Endothelial cell of umbilical vein (primary cell): ENCODE measurements around the gene RUNX2. TPM values are rescaled to one million over a fixed set of nuclear protein-coding genes. Genes with fewer than 3 reads are reported as not detected.

ENCODE experiments used
- BruUV-seq: library from RNA; stranded (reverse); fragments of 400-500 nt; replicated peaks from 2 replicates; lab custom pipeline; 2021; lab: Mats Ljungman, UMichigan
- CTCF ChIA-PET: fragments of 300-600, 350-600 bp; sonication (Branson Sonifier 250); formaldehyde crosslinking; loops from one replicate; lab custom pipeline; 2021; ENCODE audit warnings: antibody characterized with exemption, inconsistent platforms; lab: Charles Lee
- POLR2A ChIA-PET: fragments of 300-600, 350-600 bp; sonication (Branson Sonifier 250); formaldehyde crosslinking; loops from one replicate; lab custom pipeline; 2021; ENCODE audit warnings: antibody characterized with exemption, inconsistent platforms; lab: Charles Lee
- DNase-seq: peaks from one replicate; pipeline ENCODE4 v3.0.0-alpha.2; 2011; ENCODE audit warnings: low read depth, low spot score
- FAIRE-seq: peaks from 2 replicates; lab custom pipeline; 2011; peaks lifted over from hg19 to GRCh38; lab: Jason Lieb, UNC
- H2AFZ ChIP-seq: 2 replicates; pipeline ENCODE4 v1.6.0; 2012; ENCODE audit warnings: low read depth, low read length, control low read depth, inconsistent platforms
- H3K27ac ChIP-seq: 2 replicates; pipeline ENCODE4 v1.5.1; 2011; ENCODE audit warnings: low read depth, mild to moderate bottlenecking, control low read depth, low read length, moderate library complexity; ENCODE audit not compliant: insufficient read depth
- H3K27me3 ChIP-seq, 2 experiments: 2 replicates each; pipeline versions ENCODE4 v1.6.0 to v1.6.1; 2011; ENCODE audit warnings: low read length in 2 of 2, mixed read lengths in 1 of 2; ENCODE audit not compliant: control insufficient read depth in 2 of 2, insufficient read depth in 2 of 2
- H3K36me3 ChIP-seq, 2 experiments: 2 replicates in 1 of 2; 3 replicates in 1 of 2; pipeline ENCODE4 v1.5.1; 2011; ENCODE audit warnings: low read length in 2 of 2, mild to moderate bottlenecking in 1 of 2, moderate library complexity in 1 of 2; ENCODE audit not compliant: control insufficient read depth in 2 of 2, insufficient read depth in 2 of 2; ENCODE audit errors: extremely low read depth in 1 of 2
- H3K4me1 ChIP-seq: 3 replicates; pipeline ENCODE4 v1.5.1; 2011; ENCODE audit warnings: mild to moderate bottlenecking, low read length; ENCODE audit not compliant: control insufficient read depth, insufficient read depth; ENCODE audit errors: extremely low read depth
- H3K4me2 ChIP-seq: 2 replicates; pipeline ENCODE4 v1.6.1; 2011; ENCODE audit warnings: low read length, control low read depth, mixed read lengths; ENCODE audit not compliant: insufficient read depth
- H3K4me3 ChIP-seq, 3 experiments: fragments of 200-600 bp in 1 of 3; sonication (generic), shearing (Covaris generic) in 1 of 3; replicated peaks in 1 of 3; 2 replicates each; pipeline ENCODE4 v1.5.1; 2011 to 2016; ENCODE audit warnings: control low read depth in 3 of 3, low read length in 3 of 3, mild to moderate bottlenecking in 2 of 3, inconsistent platforms in 1 of 3, low read depth in 1 of 3, moderate library complexity in 1 of 3; ENCODE audit not compliant: insufficient read depth in 1 of 3
- H3K79me2 ChIP-seq: 2 replicates; pipeline ENCODE4 v1.6.0; 2012; ENCODE audit warnings: low read length, inconsistent platforms; ENCODE audit not compliant: control insufficient read depth, insufficient read depth
- H3K9ac ChIP-seq: replicated peaks from 2 replicates; pipeline ENCODE3; 2011; ENCODE audit warnings: low read length, control low read depth; ENCODE audit not compliant: insufficient read depth; ENCODE audit errors: extremely low read depth
- H3K9me1 ChIP-seq: replicated peaks from 3 replicates; pipeline ENCODE4 v1.6.0; 2011; ENCODE audit warnings: mild to moderate bottlenecking, low read length; ENCODE audit not compliant: control insufficient read depth, insufficient read depth; ENCODE audit errors: extremely low read depth
- H3K9me3 ChIP-seq: replicated peaks from 2 replicates; pipeline ENCODE4 v1.5.1; 2012; ENCODE audit warnings: low read length, inconsistent platforms; ENCODE audit not compliant: control insufficient read depth, insufficient read depth
- H4K20me1 ChIP-seq: replicated peaks from 2 replicates; pipeline ENCODE3; 2011; ENCODE audit warnings: mild to moderate bottlenecking, low read length; ENCODE audit not compliant: control insufficient read depth, insufficient read depth; ENCODE audit errors: extremely low read depth
- EZH2 ChIP-seq: IDR thresholded peaks from 2 replicates; pipeline ENCODE4 v1.6.1; 2012; ENCODE audit warnings: borderline replicate concordance, low read depth, mild to moderate bottlenecking, moderate library complexity, low read length, inconsistent platforms; ENCODE audit not compliant: severe bottlenecking
- FOS ChIP-seq: IDR thresholded peaks from 2 replicates; pipeline ENCODE4 v1.6.1; 2011; ENCODE audit warnings: mild to moderate bottlenecking, low read length, moderate library complexity, borderline replicate concordance; ENCODE audit not compliant: insufficient read depth
- GATA2 ChIP-seq: IDR thresholded peaks from 2 replicates; pipeline ENCODE4 v1.7.0; 2011; ENCODE audit warnings: low read depth, mild to moderate bottlenecking, moderate library complexity, mixed read lengths, low read length; ENCODE audit not compliant: insufficient read length, insufficient read depth
- JUN ChIP-seq: IDR thresholded peaks from 2 replicates; pipeline ENCODE4 v1.6.1; 2011; ENCODE audit warnings: borderline replicate concordance, low read depth; ENCODE audit not compliant: insufficient read length, insufficient read depth
- MAX ChIP-seq: IDR thresholded peaks from 2 replicates; pipeline ENCODE4 v1.6.1; 2011; ENCODE audit not compliant: insufficient read depth, insufficient read length
- MYC ChIP-seq: IDR thresholded peaks from one replicate; pipeline ENCODE4 v1.6.1; 2011; ENCODE audit warnings: mild to moderate bottlenecking, low read depth, low read length
- POLR2A ChIP-seq: IDR thresholded peaks from 2 replicates; pipeline ENCODE4 v1.6.1; 2012; ENCODE audit warnings: low read depth, mild to moderate bottlenecking, control low read depth, low read length
- POLR2AphosphoS5 ChIP-seq: IDR thresholded peaks from 2 replicates; pipeline ENCODE4 v1.6.1; 2012; ENCODE audit warnings: low read depth, mild to moderate bottlenecking, control low read depth, low read length, moderate library complexity; ENCODE audit not compliant: insufficient read depth
- dilution Hi-C: fragments of 300-500 bp; cut with MboI; formaldehyde crosslinking; loops from one replicate; pipeline ENCODE4 v1.15.0; 2019; ENCODE audit warnings: low sequenced_read_pairs; ENCODE audit not compliant: extremely low pct_ligation_motif_present
- intact Hi-C: fragments of 100-400 bp; cut with micrococcal nuclease; formaldehyde crosslinking; loops from one replicate; pipeline ENCODE4 v1.10.0; 2022
- polyA plus RNA-seq, 4 experiments: library from polyadenylated mRNA; depleted of rRNA in 3 of 4; stranded (reverse) in 3 of 4; unstranded in 1 of 4; fragments of >200 nt; gene quantifications; 2 replicates each; pipeline versions ENCODE4 v1.2.1 to v1.2.3, GENCODE V29; 2011 to 2012; ENCODE audit warnings: missing spikeins in 1 of 4
- total RNA-seq: library from RNA; stranded (reverse); gene quantifications from 2 replicates; pipeline ENCODE4 v1.2.3, GENCODE V29; 2021
- TF ChIP-seq, protein P1 (sequence below), 2 donors: IDR thresholded peaks; 1 replicate in 1 of 2; 2 replicates in 1 of 2; pipeline ENCODE4 v1.5.1; 2011; ENCODE audit warnings: low read length in 2 of 2, mild to moderate bottlenecking in 2 of 2, moderate library complexity in 2 of 2, control low read depth in 1 of 2, inconsistent platforms in 1 of 2, low read depth in 1 of 2; ENCODE audit not compliant: insufficient read depth in 1 of 2; ENCODE audit errors: extremely low read depth in 1 of 2

RUNX2 gene
- total and polyA plus RNA-seq, 2 donors (not counting 3 experiments of a cell fraction or from before 2014, with no cell fraction given) = 0.06 TPM; not detected in 1

DNA sequence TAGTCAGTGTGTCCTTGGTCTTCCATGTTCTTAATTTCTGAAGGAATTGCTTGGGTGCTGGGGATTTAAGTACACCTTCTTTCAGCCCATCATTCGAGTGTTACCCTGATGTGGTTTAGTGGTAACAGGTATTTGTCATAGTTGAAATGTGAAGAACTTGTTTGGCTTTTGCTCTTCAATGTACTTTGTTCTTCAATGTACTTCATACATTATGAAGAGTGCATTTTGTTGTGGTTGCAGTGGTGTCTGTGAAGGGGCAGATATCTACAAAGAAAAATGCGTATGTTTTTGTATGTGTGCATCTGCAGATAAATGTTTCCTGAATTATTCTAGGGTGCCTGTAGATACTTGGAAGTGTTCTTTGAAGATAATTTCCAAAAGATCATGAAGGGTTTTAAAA, 160.8 kb downstream of the RUNX2 start:
- FAIRE-seq (no peak), DNase-seq (no peak)
- H3K4me3 ChIP-seq = no peak overlapping the region
- intact Hi-C loops (no loop called here), dilution Hi-C loops (no loop called here)
- no peaks in the 10 kb centered on the region for H3K79me2 ChIP-seq
- no peak overlapping the region for H2AFZ ChIP-seq
- H3K9ac ChIP-seq = no peak overlapping the region
- no TSS peak for BruUV-seq
- no peaks in the 10 kb centered on the region for H3K4me1 ChIP-seq
- no peaks in the 10 kb centered on the region for H4K20me1 ChIP-seq
- TF ChIP-seq, protein P1, sequence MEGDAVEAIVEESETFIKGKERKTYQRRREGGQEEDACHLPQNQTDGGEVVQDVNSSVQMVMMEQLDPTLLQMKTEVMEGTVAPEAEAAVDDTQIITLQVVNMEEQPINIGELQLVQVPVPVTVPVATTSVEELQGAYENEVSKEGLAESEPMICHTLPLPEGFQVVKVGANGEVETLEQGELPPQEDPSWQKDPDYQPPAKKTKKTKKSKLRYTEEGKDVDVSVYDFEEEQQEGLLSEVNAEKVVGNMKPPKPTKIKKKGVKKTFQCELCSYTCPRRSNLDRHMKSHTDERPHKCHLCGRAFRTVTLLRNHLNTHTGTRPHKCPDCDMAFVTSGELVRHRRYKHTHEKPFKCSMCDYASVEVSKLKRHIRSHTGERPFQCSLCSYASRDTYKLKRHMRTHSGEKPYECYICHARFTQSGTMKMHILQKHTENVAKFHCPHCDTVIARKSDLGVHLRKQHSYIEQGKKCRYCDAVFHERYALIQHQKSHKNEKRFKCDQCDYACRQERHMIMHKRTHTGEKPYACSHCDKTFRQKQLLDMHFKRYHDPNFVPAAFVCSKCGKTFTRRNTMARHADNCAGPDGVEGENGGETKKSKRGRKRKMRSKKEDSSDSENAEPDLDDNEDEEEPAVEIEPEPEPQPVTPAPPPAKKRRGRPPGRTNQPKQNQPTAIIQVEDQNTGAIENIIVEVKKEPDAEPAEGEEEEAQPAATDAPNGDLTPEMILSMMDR (IDR thresholded peaks at IDR 0.05; ENCODE audit: extremely low read depth in 1 of 2, insufficient read depth in 1 of 2, low read depth in 1 of 2, low read length in 2 of 2) = no peak
- no peak for TF ChIP-seq GATA2
- no peak for TF ChIP-seq FOS
- TF ChIP-seq MYC = no peak
- no peak for TF ChIP-seq EZH2
- no peak for TF ChIP-seq MAX
- no peak for TF ChIP-seq POLR2A
- no peak for TF ChIP-seq JUN
- no peak for TF ChIP-seq POLR2AphosphoS5
- H3K9me1 ChIP-seq = no peaks in the 10 kb centered on the region
- POLR2A ChIA-PET = no interaction called here
- no peaks in the 10 kb centered on the region for H3K27me3 ChIP-seq
- H3K9me3 ChIP-seq = no peaks in the 10 kb centered on the region
- H3K36me3 ChIP-seq = no peaks in the 10 kb centered on the region
- CTCF ChIA-PET = interaction anchor here (1.0 to 2.0 kb wide), 2 partner anchors 226 to 833 kb away, joined by 3 to 6 read pairs; no protein-coding TSS in a partner anchor
- no peak overlapping the region for H3K27ac ChIP-seq
- no peak overlapping the region for H3K4me2 ChIP-seq
